HG03039 (cell line): Measurements from ENCODE around the gene ZNF394.

Experiments
- ATAC-seq: cut with Tn5 transposase; IDR thresholded peaks from one replicate; pipeline ENCODE4 v1.9.1; 2021; ENCODE audit warnings: mild to moderate bottlenecking, moderate library complexity; ENCODE audit not compliant: unreplicated experiment

ZNF394 gene

GRCh38 chr7:99453105-99453504, 47.0 kb downstream of the ZNF394 start:
- no peak for ATAC-seq

GRCh38 chr7:99452541-99452940, 47.5 kb downstream of the ZNF394 start:
- ATAC-seq, result no peak

- ATAC-seq, result no peak
Measured at GRCh38 chr7:99451936-99452335, 48.1 kb downstream of the ZNF394 start.

GRCh38 chr7:99449326-99449725, 50.8 kb downstream of the ZNF394 start:
- no peak for ATAC-seq

GRCh38 chr7:99448855-99449254, 51.2 kb downstream of the ZNF394 start:
- no peak for ATAC-seq

- ATAC-seq, result no peak
Measured at GRCh38 chr7:99447943-99448342, 52.1 kb downstream of the ZNF394 start.

- ATAC-seq, result no peak
Measured at GRCh38 chr7:99446096-99446495, 54.0 kb downstream of the ZNF394 start.
